HG02884 (cell line): ENCODE results near the gene GNB3.

ENCODE experiments used
- ATAC-seq: cut with Tn5 transposase; IDR thresholded peaks from one replicate; pipeline ENCODE4 v1.9.1; 2021; ENCODE audit warnings: mild to moderate bottlenecking, moderate library complexity; ENCODE audit not compliant: unreplicated experiment

GNB3 gene

GRCh38 chr12:6836851-6837250 is 3.9 kb upstream of the GNB3 start:
- ATAC-seq: no peak

GRCh38 chr12:6837370-6838060 is 3.2 kb upstream of the GNB3 start:
- ATAC-seq: no peak

GRCh38 chr12:6838854-6839253 is 1.9 kb upstream of the GNB3 start:
- ATAC-seq: no peak

- ATAC-seq: no peak
Measured at GRCh38 chr12:6839482-6840201, 1.1 kb upstream of the GNB3 start.

GRCh38 chr12:6840330-6840729 is 395 bp upstream of the GNB3 start:
- ATAC-seq: no peak

GRCh38 chr12:6842075-6842474 is 1.4 kb downstream of the GNB3 start:
- no peak for ATAC-seq

GRCh38 chr12:6843118-6843902 is 2.6 kb downstream of the GNB3 start:
- no peak for ATAC-seq

GRCh38 chr12:6845395-6845794 is 4.7 kb downstream of the GNB3 start:
- no peak for ATAC-seq

GRCh38 chr12:6846316-6846869 is 5.7 kb downstream of the GNB3 start:
- no peak for ATAC-seq

- ATAC-seq: no peak
Measured at GRCh38 chr12:6847676-6848075, 7.0 kb downstream of the GNB3 start.

- no peak for ATAC-seq
Measured at GRCh38 chr12:6849427-6849826, 8.7 kb downstream of the GNB3 start.

- no peak for ATAC-seq
Measured at GRCh38 chr12:6849976-6850560, 9.3 kb downstream of the GNB3 start.

GRCh38 chr12:6850796-6851152 is 10.0 kb downstream of the GNB3 start:
- no peak for ATAC-seq

GRCh38 chr12:6851153-6851920 is 10.6 kb downstream of the GNB3 start, which contains the start of gene CDCA3:
CDCA3 (minus strand) TSS chr12:6851286; CDS start chr12:6850952, 334 bp downstream.
- peak; percentile 47 for ATAC-seq

- ATAC-seq: peak; percentile 68
Measured at GRCh38 chr12:6851921-6852650, 11.4 kb downstream of the GNB3 start, which contains the start of gene USP5. USP5 (plus strand) TSS chr12:6852150; CDS start chr12:6852180, 30 bp downstream.

- ATAC-seq: no peak
Measured at GRCh38 chr12:6852651-6853354, 12.1 kb downstream of the GNB3 start.

GRCh38 chr12:6853626-6854025 is 12.9 kb downstream of the GNB3 start:
- ATAC-seq: no peak

- ATAC-seq: no peak
Measured at GRCh38 chr12:6854036-6854435, 13.3 kb downstream of the GNB3 start.

- no peak for ATAC-seq
Measured at GRCh38 chr12:6855322-6855721, 14.6 kb downstream of the GNB3 start.
